KBM-7 (cell line): ENCODE results near the gene VAV2.
A peak's percentile ranks its signal among the peaks of the same experiment; 100 is the strongest.

ENCODE experiments used
- DNase-seq: peaks from one replicate; pipeline ENCODE4 v3.0.0-alpha.2; 2015
- in situ Hi-C: fragments of 300-500 bp; cut with MboI; formaldehyde crosslinking; loops from 2 replicates; pipeline ENCODE4 v1.14.3; 2020; ENCODE audit warnings: low sequenced_read_pairs, low pct_unique_long_range_greater_than_20kb, mixed read lengths

VAV2 gene

GRCh38 chr9:133889584-133890301 lies 102.4 kb downstream of the VAV2 start:
- in situ Hi-C loops: no loop called here
- DNase-seq: no peak

GRCh38 chr9:133888809-133889491 lies 103.2 kb downstream of the VAV2 start:
- in situ Hi-C loops: no loop called here
- DNase-seq: no peak

DNA sequence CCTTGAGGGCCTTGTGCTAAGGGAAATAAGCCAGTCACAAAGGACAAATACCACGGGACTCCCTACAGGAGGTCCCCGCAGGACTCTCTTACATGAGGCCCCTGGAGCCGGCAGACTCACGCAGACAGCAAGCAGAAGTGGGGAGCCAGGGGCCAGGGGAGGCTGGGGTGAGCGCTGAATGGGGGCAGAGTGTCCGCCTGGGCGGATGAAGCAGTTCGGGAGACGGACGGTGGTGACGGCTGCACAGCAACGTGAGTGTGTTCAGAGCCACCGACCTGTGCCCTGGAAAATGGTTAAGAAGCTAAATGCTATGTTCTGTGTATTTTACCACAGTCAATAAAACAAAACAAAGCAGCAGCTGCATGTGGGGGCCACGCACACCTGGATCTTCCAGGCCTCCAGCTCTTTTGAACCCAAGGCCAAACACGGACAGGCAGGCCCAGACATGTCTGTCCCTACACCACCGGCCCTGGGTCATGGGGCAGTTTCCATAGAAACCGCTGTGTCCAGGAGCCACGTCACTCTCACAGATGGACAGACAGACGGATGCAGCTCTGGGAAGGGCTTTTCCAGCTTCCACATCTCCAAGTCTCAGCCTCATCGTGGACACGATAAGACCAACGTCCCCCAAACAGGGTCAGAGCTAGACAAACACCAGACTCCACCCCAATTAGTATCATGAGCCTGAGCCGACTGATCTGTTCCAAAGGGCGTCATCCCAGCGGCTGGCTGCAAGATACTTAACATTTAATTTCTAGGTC lies 103.9 kb downstream of the VAV2 start:
- DNase-seq: no peak
- in situ Hi-C loops: no loop called here

- in situ Hi-C loops: no loop called here
Observed at GRCh38 chr9:133887540-133888047, 104.5 kb downstream of the VAV2 start.

GRCh38 chr9:133886563-133887501 lies 105.3 kb downstream of the VAV2 start:
- in situ Hi-C loops: no loop called here
- no peak for DNase-seq

More at GRCh38 chr9:133887540-133888047, 104.5 kb downstream of the VAV2 start:
- no peak for DNase-seq

DNA sequence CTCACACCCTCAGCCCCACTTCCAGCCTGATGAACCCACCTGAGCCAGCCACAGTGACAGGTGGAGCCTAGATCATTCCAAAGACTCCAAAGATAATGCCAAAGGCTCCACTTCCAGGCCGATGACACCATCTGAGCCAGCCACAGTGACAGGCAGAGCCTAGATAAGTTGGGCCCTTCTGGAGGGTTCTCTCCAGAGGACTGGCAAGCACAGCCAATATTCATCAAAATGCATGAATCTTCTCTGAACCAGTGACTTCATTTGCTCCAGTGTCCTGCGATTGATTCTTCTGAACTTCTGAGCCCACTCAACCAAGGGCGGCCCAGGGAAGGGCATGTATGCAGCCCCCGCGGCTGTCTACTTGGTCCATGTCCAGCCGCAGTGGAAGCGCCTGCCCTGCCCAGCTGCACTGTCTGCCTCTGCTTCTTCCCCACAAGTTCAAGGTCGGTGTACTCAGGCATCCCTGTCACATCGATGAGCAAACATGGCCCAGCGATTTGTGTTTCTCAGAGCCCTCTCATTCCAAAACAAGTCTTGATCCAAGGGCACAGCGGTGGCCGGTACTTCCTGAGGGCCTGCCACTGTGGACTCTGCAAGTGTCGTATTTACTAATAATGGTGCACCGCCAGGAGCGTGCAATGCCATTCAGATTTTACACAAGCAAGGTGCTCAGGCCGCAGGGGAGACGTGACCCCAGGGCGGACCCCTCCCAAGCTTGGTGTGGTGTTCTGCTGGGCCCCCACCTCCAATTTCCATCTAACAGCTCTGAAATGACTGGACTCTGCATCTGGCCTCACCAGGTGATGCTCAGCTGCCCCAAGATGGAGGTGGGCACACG lies 107.0 kb downstream of the VAV2 start:
- in situ Hi-C loops: no loop called here
- no peak for DNase-seq

DNA sequence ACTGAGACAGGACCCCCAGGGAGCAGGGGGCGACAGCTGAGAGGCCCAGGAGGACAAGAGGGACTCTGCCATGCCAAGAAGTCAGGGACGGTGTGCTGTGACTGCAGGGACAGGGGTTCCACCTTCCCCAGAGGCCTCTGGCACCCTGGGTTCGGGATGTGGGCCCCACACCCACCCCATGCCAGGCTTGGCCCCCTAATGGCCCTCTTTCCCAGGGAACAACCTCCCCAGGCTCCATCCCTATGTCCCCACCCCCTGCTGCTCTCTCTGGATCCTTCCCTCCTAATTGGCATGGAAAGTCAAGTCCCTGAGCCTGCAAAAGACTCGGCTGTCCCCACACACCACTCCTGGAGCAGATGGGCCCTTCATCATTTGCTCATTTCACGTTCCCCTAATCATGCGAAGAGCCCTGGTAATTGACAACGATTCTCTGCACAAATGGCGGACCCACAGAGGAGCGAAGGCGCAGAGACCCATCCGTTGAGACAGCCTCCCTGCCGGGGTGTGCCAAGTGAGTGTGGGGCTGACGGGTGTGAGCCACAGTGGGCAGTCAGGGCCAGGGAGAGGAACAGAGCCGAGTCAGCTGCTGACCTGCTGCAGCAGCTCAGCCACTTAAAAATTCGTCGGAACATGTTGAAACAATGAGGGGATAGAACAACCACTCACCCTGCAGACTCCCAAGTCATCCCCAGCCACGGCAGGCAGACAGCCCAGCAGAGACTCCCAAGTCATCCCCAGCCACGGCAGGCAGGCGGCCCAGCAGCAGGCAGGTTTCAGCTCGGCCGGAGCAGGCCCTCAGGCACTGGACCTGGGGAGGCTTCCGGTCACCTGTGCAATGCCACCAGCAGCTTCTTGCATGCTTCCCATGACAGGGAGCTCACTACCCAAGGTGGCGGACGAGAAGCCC lies 109.0 kb downstream of the VAV2 start:
- DNase-seq: no peak
- in situ Hi-C loops: no loop called here

GRCh38 chr9:133881671-133882381 lies 110.3 kb downstream of the VAV2 start:
- DNase-seq: no peak
- in situ Hi-C loops: no loop called here

GRCh38 chr9:133880851-133881661 lies 111.1 kb downstream of the VAV2 start:
- peak; percentile 8 for DNase-seq
- in situ Hi-C loops: no loop called here

DNA sequence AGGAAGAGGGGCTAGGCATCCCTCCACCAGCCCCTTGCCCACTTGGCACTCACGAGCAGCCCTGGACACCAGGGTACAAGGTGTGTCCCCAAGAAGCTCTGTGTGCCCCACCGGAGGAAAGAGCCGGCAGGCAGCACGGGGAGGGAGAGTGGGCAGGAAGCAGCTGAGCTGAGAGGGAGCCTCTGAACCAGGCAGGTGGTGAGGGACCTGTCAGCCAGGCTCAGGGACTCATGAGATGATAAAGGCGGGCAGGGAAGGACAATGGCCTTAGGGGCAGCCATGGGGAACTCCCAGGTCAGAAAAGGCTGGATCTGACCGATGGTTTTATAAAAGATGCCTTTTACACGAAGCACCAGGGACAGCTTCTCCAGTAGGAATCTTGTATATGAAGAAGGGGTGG lies 112.0 kb downstream of the VAV2 start:
- in situ Hi-C loops: no loop called here
- DNase-seq: no peak

DNA sequence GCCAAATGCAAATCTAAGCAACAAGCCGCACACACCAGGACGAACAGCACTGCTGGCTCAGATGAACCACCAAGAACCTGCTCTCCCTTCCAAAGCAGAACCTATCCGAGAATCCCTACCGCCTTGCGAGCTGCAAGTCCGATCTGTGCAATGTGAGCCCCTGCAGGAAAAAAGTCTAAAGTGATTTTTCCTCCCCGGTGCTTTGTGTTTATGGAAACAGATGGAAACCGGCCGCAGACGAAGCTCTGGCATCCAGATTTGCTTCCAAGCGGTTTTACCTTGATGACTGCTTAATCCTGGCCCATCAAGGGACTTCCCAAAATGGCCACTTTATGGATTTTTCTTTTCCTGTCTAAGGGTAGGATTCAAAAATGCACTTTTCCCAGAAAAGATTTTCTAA lies 112.5 kb downstream of the VAV2 start:
- DNase-seq: no peak
- in situ Hi-C loops: no loop called here

DNA sequence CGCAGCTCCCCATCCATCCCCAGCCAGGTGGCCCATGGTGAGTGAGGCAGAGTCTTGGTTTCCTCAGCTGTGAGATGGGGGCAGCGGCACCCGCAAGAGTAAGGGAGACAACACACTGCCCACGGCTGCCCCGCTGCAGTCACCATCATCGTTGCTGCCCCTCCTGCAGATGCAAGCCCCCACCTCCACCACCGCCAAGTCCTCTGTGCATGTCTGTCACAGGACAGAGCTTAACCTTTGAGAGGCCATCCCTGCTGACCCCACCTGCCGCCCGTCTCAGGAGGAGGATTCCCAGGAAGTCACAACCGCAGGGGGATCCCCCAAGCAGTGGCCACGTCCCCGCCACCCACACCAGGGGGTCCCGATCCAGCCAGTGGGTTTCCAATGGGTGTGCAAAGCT lies 113.7 kb downstream of the VAV2 start:
- in situ Hi-C loops: no loop called here
- DNase-seq: no peak

- DNase-seq: no peak
- in situ Hi-C loops: no loop called here
Observed at GRCh38 chr9:133877967-133878366, 114.2 kb downstream of the VAV2 start.

DNA sequence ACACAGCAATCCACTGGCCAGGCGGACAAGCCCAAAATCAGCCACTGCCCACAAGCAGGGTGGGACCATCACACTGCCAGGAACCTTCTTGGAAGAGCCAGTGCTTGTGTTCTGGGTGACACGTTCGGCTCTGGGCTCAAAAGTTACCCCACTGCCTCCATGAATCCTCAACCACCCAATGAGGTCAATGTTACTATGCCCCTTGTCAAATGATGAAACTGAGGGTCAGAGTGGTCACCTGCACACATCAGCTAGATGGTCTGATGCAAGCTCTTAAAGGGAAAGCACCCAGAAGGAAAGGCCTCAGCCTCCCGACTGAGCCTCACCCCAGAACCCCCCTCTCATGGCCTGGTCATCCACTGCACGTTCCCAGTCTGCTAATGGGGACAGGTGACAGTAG lies 114.8 kb downstream of the VAV2 start:
- DNase-seq: no peak
- in situ Hi-C loops: no loop called here

- in situ Hi-C loops: no loop called here
- DNase-seq: no peak
Observed at GRCh38 chr9:133876836-133877235, 115.3 kb downstream of the VAV2 start.

- in situ Hi-C loops: no loop called here
- no peak for DNase-seq
Observed at GRCh38 chr9:133876144-133876543, 116.0 kb downstream of the VAV2 start.
